ENCODE results near the gene TNRC6A. TPM values are rescaled to one million over a fixed set of nuclear protein-coding genes. Genes with fewer than 3 reads are reported as not detected.

TNRC6A gene
- total and polyA plus RNA-seq, 2 of the 13 experiments (the other 11 are each of a cell fraction or from before 2014, with no cell fraction given) = 30.9 to 43.6 TPM

DNA sequence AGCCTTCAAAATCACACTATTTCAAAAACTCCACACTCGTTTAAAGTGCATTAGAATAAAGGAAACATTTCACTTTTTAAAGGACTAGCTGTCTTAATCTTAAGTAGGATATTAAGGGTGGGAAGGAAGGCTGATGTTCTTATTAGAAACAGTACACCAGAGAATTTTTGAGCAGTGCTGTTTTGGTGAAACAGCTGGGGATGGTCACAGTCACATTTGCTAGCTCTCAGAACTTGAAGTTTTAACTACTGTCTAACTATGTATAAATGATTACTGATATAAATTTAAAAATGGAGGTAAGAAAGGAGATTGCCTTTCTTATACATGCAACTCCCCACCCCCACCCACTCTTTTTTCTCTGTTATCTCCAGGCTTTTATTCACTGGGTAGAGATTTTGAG, 77.8 kb downstream of the TNRC6A start:
- no peaks in the 10 kb centered on the region for H3K79me2 ChIP-seq (ENCODE audit: insufficient read depth, low read length)
- BruUV-seq (replicated peaks) = no TSS peak
- TF ChIP-seq ZNF652 (CRISPR knock-in tag; IDR thresholded peaks at IDR 0.05; ENCODE audit: borderline replicate concordance, low read depth) (no peak), MEF2D (CRISPR knock-in tag; IDR thresholded peaks at IDR 0.05) (no peak), ZNF12 (CRISPR knock-in tag; IDR thresholded peaks at IDR 0.05) (no peak)
- TF ChIP-seq, protein P1, sequence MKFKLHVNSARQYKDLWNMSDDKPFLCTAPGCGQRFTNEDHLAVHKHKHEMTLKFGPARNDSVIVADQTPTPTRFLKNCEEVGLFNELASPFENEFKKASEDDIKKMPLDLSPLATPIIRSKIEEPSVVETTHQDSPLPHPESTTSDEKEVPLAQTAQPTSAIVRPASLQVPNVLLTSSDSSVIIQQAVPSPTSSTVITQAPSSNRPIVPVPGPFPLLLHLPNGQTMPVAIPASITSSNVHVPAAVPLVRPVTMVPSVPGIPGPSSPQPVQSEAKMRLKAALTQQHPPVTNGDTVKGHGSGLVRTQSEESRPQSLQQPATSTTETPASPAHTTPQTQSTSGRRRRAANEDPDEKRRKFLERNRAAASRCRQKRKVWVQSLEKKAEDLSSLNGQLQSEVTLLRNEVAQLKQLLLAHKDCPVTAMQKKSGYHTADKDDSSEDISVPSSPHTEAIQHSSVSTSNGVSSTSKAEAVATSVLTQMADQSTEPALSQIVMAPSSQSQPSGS (CRISPR knock-in tag; IDR thresholded peaks at IDR 0.05) = no peak
- no peaks in the 10 kb centered on the region for H3K9me3 ChIP-seq (ENCODE audit: low read length)
- H2AFZ ChIP-seq (ENCODE audit: low read length) = no peak overlapping the region
- intact Hi-C loops (cut with micrococcal nuclease; ENCODE audit: unreplicated experiment) = loop anchor here (10.0 kb wide), 1 partner anchor 292 kb away; no protein-coding TSS in a partner anchor
- CTCF ChIA-PET (ENCODE audit: low intra/inter-chr PET ratio, low total read pairs) = no interaction called here
- FAIRE-seq (no peak), DNase-seq (ENCODE audit: low spot score) (no peak), ATAC-seq (no peak)
- POLR2A ChIA-PET = no interaction called here
- peaks cover 47 to 93% of the 10 kb centered on the region in 2 experiments for H3K36me3 ChIP-seq (replicated peaks in 1 of 2; ENCODE audit: control insufficient read depth in 1 of 2, insufficient read depth in 2 of 2, low read length in 2 of 2)
- no peaks in the 10 kb centered on the region for H4K20me1 ChIP-seq (ENCODE audit: insufficient read depth, low read length)
- H3K4me1 ChIP-seq (ENCODE audit: insufficient read depth, low read length) = no peaks in the 10 kb centered on the region
- in situ Hi-C loops (cut with HindIII; ENCODE audit: extremely low pct_ligation_motif_present, low pct_unique_long_range_greater_than_20kb) = no loop called here
- H3K27me3 ChIP-seq (ENCODE audit: control insufficient read depth in 1 of 2, insufficient read depth in 2 of 2, low read length in 2 of 2) = no peaks in the 10 kb centered on the region
- H3K9ac ChIP-seq (ENCODE audit: insufficient read depth, low read depth, low read length) = no peak overlapping the region
- no peak overlapping the region for H3K4me3 ChIP-seq (replicated peaks in 1 of 3; ENCODE audit: insufficient read depth in 1 of 3, low read depth in 2 of 3, low read length in 3 of 3)
- 93% methylated on average over 1 of the region's 1 CpG for WGBS (ENCODE audit: low lambda C conversion rate)
- no peak overlapping the region for H3K4me2 ChIP-seq (ENCODE audit: low read depth, low read length)
- no peak overlapping the region for H3K27ac ChIP-seq (ENCODE audit: extremely low read length, insufficient read depth, low read length)

DNA sequence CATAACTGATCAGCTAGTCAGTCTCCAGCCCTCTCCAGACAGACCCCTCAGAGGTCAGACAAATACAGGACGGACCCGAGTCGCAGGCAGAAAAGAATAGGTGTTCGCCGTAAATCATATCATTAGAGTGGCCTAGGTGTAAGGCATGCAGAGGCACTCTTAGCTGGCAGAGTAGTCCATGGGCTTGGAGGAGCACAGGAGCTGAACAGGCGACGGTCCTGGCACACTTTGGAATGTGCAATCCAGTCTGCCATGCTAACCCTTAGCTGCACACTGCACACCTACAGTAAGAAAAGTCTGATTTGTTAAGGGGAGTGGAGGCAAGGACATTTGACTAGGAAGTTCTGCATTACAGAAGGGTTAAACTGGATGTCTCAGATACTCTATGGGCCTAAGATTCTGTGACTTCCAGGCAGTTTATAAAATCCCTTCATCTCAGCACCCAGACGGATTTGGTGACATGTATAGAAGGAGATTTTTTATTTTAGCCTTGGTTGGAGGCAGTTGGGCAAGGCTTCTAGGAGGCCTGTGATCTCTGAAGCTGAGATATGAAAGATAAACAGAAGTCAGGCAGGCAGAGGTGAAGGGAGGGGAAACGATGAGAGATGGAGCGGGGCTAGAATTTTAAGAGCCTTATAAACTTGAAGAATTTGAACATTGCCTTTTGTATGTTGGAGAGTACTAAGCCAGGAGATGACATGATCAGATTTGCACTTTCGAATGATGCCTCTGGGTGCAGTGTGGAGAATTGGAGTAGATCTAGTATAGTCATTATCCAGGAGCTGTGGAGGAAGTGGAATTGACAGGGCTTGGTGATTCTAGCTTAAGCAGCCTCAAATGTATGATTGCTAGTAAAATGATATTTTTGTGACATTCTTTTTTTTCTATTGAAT, 81.7 kb downstream of the TNRC6A start:
- H2AFZ ChIP-seq (ENCODE audit: low read length) = no peak overlapping the region
- no peak overlapping the region for H3K4me2 ChIP-seq (ENCODE audit: low read depth, low read length)
- BruUV-seq (replicated peaks) = no TSS peak
- H3K27me3 ChIP-seq (ENCODE audit: control insufficient read depth in 1 of 2, insufficient read depth in 2 of 2, low read length in 2 of 2) = no peaks in the 10 kb centered on the region
- WGBS (ENCODE audit: low lambda C conversion rate) = 95% methylated on average over 11 of the region's 11 CpGs
- H3K27ac ChIP-seq (ENCODE audit: extremely low read length, insufficient read depth, low read length) = no peak overlapping the region
- no peaks in the 10 kb centered on the region for H3K79me2 ChIP-seq (ENCODE audit: insufficient read depth, low read length)
- H3K4me3 ChIP-seq (replicated peaks in 1 of 3; ENCODE audit: insufficient read depth in 1 of 3, low read depth in 2 of 3, low read length in 3 of 3) = no peak overlapping the region
- ChIA-PET CTCF (ENCODE audit: low intra/inter-chr PET ratio, low total read pairs) (no interaction called here), POLR2A (interaction anchor here (0.5 kb wide), 1 partner anchor 268 kb away, joined by 3 read pairs; no protein-coding TSS in a partner anchor)
- H3K9me3 ChIP-seq (ENCODE audit: low read length) = no peaks in the 10 kb centered on the region
- intact Hi-C loops (cut with micrococcal nuclease; ENCODE audit: unreplicated experiment) = no loop called here
- H3K4me1 ChIP-seq (ENCODE audit: insufficient read depth, low read length) = no peaks in the 10 kb centered on the region
- in situ Hi-C loops (cut with HindIII; ENCODE audit: extremely low pct_ligation_motif_present, low pct_unique_long_range_greater_than_20kb) = no loop called here
- no peak overlapping the region for H3K9ac ChIP-seq (ENCODE audit: insufficient read depth, low read depth, low read length)
- FAIRE-seq (no peak), ATAC-seq (peak; percentile 67), DNase-seq (ENCODE audit: low spot score) (no peak)
- no peaks in the 10 kb centered on the region for H4K20me1 ChIP-seq (ENCODE audit: insufficient read depth, low read length)
- H3K36me3 ChIP-seq (replicated peaks in 1 of 2; ENCODE audit: control insufficient read depth in 1 of 2, insufficient read depth in 2 of 2, low read length in 2 of 2) = peaks cover 46 to 94% of the 10 kb centered on the region in 2 experiments
- TF ChIP-seq ZBTB3 (CRISPR knock-in tag; IDR thresholded peaks at IDR 0.05; ENCODE audit: borderline replicate concordance, low read depth) = no peak
- no peak for TF ChIP-seq TCF12 (IDR thresholded peaks at IDR 0.05)
- no peak for TF ChIP-seq TCF12 (CRISPR knock-in tag; IDR thresholded peaks at IDR 0.05)
- no peak for TF ChIP-seq MXD4 (CRISPR knock-in tag; IDR thresholded peaks at IDR 0.05)
- TF ChIP-seq IKZF4 (CRISPR knock-in tag; IDR thresholded peaks at IDR 0.05; ENCODE audit: borderline replicate concordance, low read depth, not compliant biosample characterization) = no peak
- TF ChIP-seq GPN1 (CRISPR knock-in tag; IDR thresholded peaks at IDR 0.05; ENCODE audit: borderline replicate concordance) = no peak
- TF ChIP-seq DNMT1 (CRISPR knock-in tag; IDR thresholded peaks at IDR 0.05) = no peak
- no peak for TF ChIP-seq ZNF660 (CRISPR knock-in tag; IDR thresholded peaks at IDR 0.05; ENCODE audit: borderline replicate concordance, low read depth)
- TF ChIP-seq NFE2L1 (CRISPR knock-in tag; IDR thresholded peaks at IDR 0.05; ENCODE audit: borderline replicate concordance) = no peak
- TF ChIP-seq, protein P2, sequence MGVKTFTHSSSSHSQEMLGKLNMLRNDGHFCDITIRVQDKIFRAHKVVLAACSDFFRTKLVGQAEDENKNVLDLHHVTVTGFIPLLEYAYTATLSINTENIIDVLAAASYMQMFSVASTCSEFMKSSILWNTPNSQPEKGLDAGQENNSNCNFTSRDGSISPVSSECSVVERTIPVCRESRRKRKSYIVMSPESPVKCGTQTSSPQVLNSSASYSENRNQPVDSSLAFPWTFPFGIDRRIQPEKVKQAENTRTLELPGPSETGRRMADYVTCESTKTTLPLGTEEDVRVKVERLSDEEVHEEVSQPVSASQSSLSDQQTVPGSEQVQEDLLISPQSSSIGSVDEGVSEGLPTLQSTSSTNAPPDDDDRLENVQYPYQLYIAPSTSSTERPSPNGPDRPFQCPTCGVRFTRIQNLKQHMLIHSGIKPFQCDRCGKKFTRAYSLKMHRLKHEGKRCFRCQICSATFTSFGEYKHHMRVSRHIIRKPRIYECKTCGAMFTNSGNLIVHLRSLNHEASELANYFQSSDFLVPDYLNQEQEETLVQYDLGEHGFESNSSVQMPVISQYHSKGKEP (CRISPR knock-in tag; IDR thresholded peaks at IDR 0.05) = no peak
